Activated T-cell treated with anti-CD3 and anti-CD28 coated beads, Interleukin-2, amount 50 U/mL, for 1 hour (primary cell): ENCODE measurements around the gene PLAC9.

ENCODE experiments used
- DNase-seq: peaks from one replicate; pipeline ENCODE4 v3.0.0-alpha.2; 2020

The PLAC9 gene

GRCh38 chr10:80186364-80187012, 54.0 kb downstream of the PLAC9 start:
- no peak for DNase-seq

GRCh38 chr10:80187060-80187459, 54.5 kb downstream of the PLAC9 start:
- no peak for DNase-seq

- peak; percentile 79 for DNase-seq
These were observed 55.2 kb downstream of the PLAC9 start for GRCh38 chr10:80187465-80188409.

- DNase-seq = no peak
These were observed 56.2 kb downstream of the PLAC9 start for GRCh38 chr10:80188713-80189112.

- no peak for DNase-seq
These were observed 59.2 kb downstream of the PLAC9 start for GRCh38 chr10:80191589-80192270.

GRCh38 chr10:80192553-80192952, 60.0 kb downstream of the PLAC9 start:
- no peak for DNase-seq

- DNase-seq = no peak
These were observed 62.0 kb downstream of the PLAC9 start for GRCh38 chr10:80194373-80195045.
